Keratinocyte (primary cell): ENCODE results near the gene KIAA1217. TPM values are rescaled to one million over a fixed set of nuclear protein-coding genes. Genes with fewer than 3 reads are reported as not detected.

ENCODE experiments used
- DNase-seq: peaks from one replicate; pipeline ENCODE4 v3.0.0-alpha.2; 2011; ENCODE audit warnings: low read depth, missing footprints, low spot score
- FAIRE-seq: peaks from 2 replicates; lab custom pipeline; 2011; peaks lifted over from hg19 to GRCh38; lab: Jason Lieb, UNC
- H2AFZ ChIP-seq: 2 replicates; pipeline ENCODE4 v1.6.0; 2012; ENCODE audit warnings: low read length, control low read depth, inconsistent platforms; ENCODE audit not compliant: control insufficient read depth
- H3K27ac ChIP-seq: 2 replicates; pipeline ENCODE4 v1.5.1; 2011; ENCODE audit warnings: low read length; ENCODE audit not compliant: control insufficient read depth, insufficient read depth
- H3K27me3 ChIP-seq: 3 replicates; pipeline ENCODE4 v1.6.0; 2011; ENCODE audit warnings: low read length; ENCODE audit not compliant: control insufficient read depth, insufficient read depth; ENCODE audit errors: extremely low read depth
- H3K36me3 ChIP-seq, 2 experiments: 2 replicates in 1 of 2; 3 replicates in 1 of 2; pipeline ENCODE4 v1.5.1; 2011; ENCODE audit warnings: low read length in 2 of 2, mild to moderate bottlenecking in 1 of 2; ENCODE audit not compliant: control insufficient read depth in 2 of 2, insufficient read depth in 2 of 2; ENCODE audit errors: extremely low read depth in 1 of 2
- H3K4me1 ChIP-seq: 3 replicates; pipeline ENCODE4 v1.5.1; 2011; ENCODE audit warnings: low read length; ENCODE audit not compliant: control insufficient read depth, insufficient read depth; ENCODE audit errors: extremely low read depth
- H3K4me2 ChIP-seq: 3 replicates; pipeline ENCODE4 v1.6.0; 2011; ENCODE audit warnings: low read depth, low read length; ENCODE audit not compliant: control insufficient read depth, insufficient read depth; ENCODE audit errors: extremely low read depth
- H3K4me3 ChIP-seq, 3 experiments: fragments of 200-600 bp in 1 of 3; sonication (generic) in 1 of 3; 2 replicates in 2 of 3; 3 replicates in 1 of 3; pipeline ENCODE4 v1.5.1; 2011 to 2016; ENCODE audit warnings: low read length in 3 of 3, mild to moderate bottlenecking in 3 of 3, control low read depth in 2 of 3, inconsistent platforms in 1 of 3, low read depth in 1 of 3, mixed read lengths in 1 of 3, mixed run types in 1 of 3, moderate library complexity in 1 of 3; ENCODE audit not compliant: control insufficient read depth in 2 of 3, insufficient read depth in 2 of 3; ENCODE audit errors: extremely low read depth in 1 of 3
- H3K79me2 ChIP-seq: 2 replicates; pipeline ENCODE4 v1.6.0; 2012; ENCODE audit warnings: low read length; ENCODE audit not compliant: control insufficient read depth, insufficient read depth
- H3K9ac ChIP-seq: 3 replicates; pipeline ENCODE4 v1.6.0; 2011; ENCODE audit warnings: low read length; ENCODE audit not compliant: control insufficient read depth, insufficient read depth; ENCODE audit errors: extremely low read depth
- H3K9me1 ChIP-seq: 3 replicates; pipeline ENCODE4 v1.6.0; 2011; ENCODE audit warnings: low read length; ENCODE audit not compliant: control insufficient read depth, insufficient read depth; ENCODE audit errors: extremely low read depth
- H3K9me3 ChIP-seq: 2 replicates; pipeline ENCODE4 v1.5.1; 2012; ENCODE audit warnings: low read depth, low read length; ENCODE audit not compliant: control insufficient read depth
- H4K20me1 ChIP-seq: 3 replicates; pipeline ENCODE4 v1.6.0; 2011; ENCODE audit warnings: low read length; ENCODE audit not compliant: control insufficient read depth, insufficient read depth; ENCODE audit errors: extremely low read depth
- EZH2 ChIP-seq: IDR thresholded peaks from one replicate; pipeline ENCODE4 v1.6.1; 2012; ENCODE audit warnings: inconsistent platforms, mild to moderate bottlenecking, low read length, moderate library complexity
- dilution Hi-C: fragments of 300-500 bp; cut with MboI; formaldehyde crosslinking; loops from one replicate; pipeline ENCODE4 v1.7.0; 2020; ENCODE audit warnings: low sequenced_read_pairs; ENCODE audit not compliant: extremely low pct_ligation_motif_present
- polyA plus RNA-seq, 5 experiments: library from polyadenylated mRNA; depleted of rRNA in 3 of 5; stranded (reverse) in 3 of 5; stranded (forward) in 1 of 5; unstranded in 1 of 5; fragments of >200 nt; gene quantifications; 1 replicate in 1 of 5; 2 replicates in 3 of 5; 3 replicates in 1 of 5; pipeline versions ENCODE4 v1.2.1 to v1.2.3, GENCODE V29; 2011 to 2012; ENCODE audit warnings: missing spikeins in 2 of 5, low read depth in 1 of 5, low replicate concordance in 1 of 5
- TF ChIP-seq, protein P1 (sequence below), 3 experiments: IDR thresholded peaks in 1 of 3; conservative IDR thresholded peaks in 1 of 3; optimal IDR thresholded peaks in 1 of 3; 2 replicates in 2 of 3; 3 replicates in 1 of 3; pipeline versions ENCODE3 to v1.5.1; 2011; ENCODE audit warnings: low read length in 3 of 3, mild to moderate bottlenecking in 3 of 3, moderate library complexity in 2 of 3, control low read depth in 1 of 3, inconsistent platforms in 1 of 3; ENCODE audit not compliant: insufficient read depth in 2 of 3; ENCODE audit errors: extremely low read depth in 1 of 3

The KIAA1217 gene
- polyA plus RNA-seq, 1 donor (not counting 4 experiments of a cell fraction or from before 2014, with no cell fraction given) = 10.4 TPM

DNA sequence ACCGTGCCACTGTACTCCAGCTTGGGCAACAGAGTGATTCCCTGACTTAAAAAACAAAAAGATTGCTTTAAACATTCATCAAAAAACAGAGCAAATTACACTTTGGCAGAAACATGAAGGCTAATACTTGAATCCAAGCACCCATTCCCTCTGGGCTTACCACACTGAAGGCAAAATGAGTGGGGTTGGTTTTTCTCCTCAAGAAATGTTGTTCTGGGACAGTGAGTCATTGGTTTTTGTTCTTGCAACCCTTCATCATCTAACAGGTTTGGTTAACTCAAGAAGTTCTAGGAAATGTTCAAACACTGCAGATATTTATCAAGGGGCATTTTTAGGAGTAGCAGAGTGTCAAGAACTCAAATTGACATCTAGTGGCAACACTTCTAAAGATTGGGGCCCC, 60.5 kb downstream of the KIAA1217 start:
- no peaks in the 10 kb centered on the region for H3K4me1 ChIP-seq
- no peaks in the 10 kb centered on the region for H3K9me1 ChIP-seq
- no peak overlapping the region for H2AFZ ChIP-seq
- H3K36me3 ChIP-seq = no peaks in the 10 kb centered on the region
- no peak for TF ChIP-seq EZH2
- TF ChIP-seq, protein P1, sequence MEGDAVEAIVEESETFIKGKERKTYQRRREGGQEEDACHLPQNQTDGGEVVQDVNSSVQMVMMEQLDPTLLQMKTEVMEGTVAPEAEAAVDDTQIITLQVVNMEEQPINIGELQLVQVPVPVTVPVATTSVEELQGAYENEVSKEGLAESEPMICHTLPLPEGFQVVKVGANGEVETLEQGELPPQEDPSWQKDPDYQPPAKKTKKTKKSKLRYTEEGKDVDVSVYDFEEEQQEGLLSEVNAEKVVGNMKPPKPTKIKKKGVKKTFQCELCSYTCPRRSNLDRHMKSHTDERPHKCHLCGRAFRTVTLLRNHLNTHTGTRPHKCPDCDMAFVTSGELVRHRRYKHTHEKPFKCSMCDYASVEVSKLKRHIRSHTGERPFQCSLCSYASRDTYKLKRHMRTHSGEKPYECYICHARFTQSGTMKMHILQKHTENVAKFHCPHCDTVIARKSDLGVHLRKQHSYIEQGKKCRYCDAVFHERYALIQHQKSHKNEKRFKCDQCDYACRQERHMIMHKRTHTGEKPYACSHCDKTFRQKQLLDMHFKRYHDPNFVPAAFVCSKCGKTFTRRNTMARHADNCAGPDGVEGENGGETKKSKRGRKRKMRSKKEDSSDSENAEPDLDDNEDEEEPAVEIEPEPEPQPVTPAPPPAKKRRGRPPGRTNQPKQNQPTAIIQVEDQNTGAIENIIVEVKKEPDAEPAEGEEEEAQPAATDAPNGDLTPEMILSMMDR (optimal IDR thresholded peaks at IDR 0.05 in 1 of 3, IDR thresholded peaks at IDR 0.05 in 1 of 3, conservative IDR thresholded peaks at IDR 0.05 in 1 of 3; ENCODE audit: extremely low read depth in 1 of 3, insufficient read depth in 2 of 3, low read length in 3 of 3) = no peak
- H3K79me2 ChIP-seq = peaks cover 3% of the 10 kb centered on the region
- H3K4me2 ChIP-seq = no peak overlapping the region
- no peak overlapping the region for H3K9ac ChIP-seq
- FAIRE-seq = peak; percentile 36
- DNase-seq = no peak
- H4K20me1 ChIP-seq = no peaks in the 10 kb centered on the region
- H3K9me3 ChIP-seq = no peaks in the 10 kb centered on the region
- H3K27ac ChIP-seq = no peak overlapping the region
- dilution Hi-C loops = no loop called here
- no peak overlapping the region for H3K4me3 ChIP-seq
- no peaks in the 10 kb centered on the region for H3K27me3 ChIP-seq

DNA sequence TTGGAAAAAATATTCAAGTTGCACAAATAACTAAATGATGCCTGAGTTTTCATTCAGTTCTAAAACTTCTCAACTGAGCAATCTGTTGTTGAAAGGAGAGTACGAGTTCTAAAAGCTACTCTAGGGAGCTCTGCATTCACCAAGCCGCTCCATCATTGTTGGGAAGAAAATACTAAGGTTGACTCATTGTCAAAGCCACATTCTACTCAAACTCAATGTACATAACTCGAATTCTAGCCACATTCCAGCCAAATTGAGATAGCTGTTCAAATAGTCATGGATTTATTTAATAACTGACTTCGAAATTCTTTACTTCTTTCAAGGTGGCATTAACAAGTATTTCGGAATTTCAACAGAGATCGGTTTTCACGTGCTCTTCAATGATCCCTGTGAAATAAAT, 63.4 kb downstream of the KIAA1217 start:
- Histone ChIP-seq H2AFZ (no peak overlapping the region), H3K4me1 (no peaks in the 10 kb centered on the region), H3K9me3 (no peaks in the 10 kb centered on the region), H4K20me1 (no peaks in the 10 kb centered on the region), H3K4me3 (no peak overlapping the region), H3K9me1 (no peaks in the 10 kb centered on the region), H3K27ac (no peak overlapping the region), H3K79me2 (no peaks in the 10 kb centered on the region), H3K36me3 (no peaks in the 10 kb centered on the region), H3K9ac (no peak overlapping the region), H3K27me3 (no peaks in the 10 kb centered on the region), H3K4me2 (no peak overlapping the region)
- dilution Hi-C loops = no loop called here
- no peak for TF ChIP-seq EZH2
- TF ChIP-seq, protein P1 (optimal IDR thresholded peaks at IDR 0.05 in 1 of 3, IDR thresholded peaks at IDR 0.05 in 1 of 3, conservative IDR thresholded peaks at IDR 0.05 in 1 of 3; ENCODE audit: extremely low read depth in 1 of 3, insufficient read depth in 2 of 3, low read length in 3 of 3) = no peak
- DNase-seq (no peak), FAIRE-seq (no peak)
